Panc1 (cell line): ENCODE data around the gene OR10P1. TPM values are rescaled to one million over a fixed set of nuclear protein-coding genes. Genes with fewer than 3 reads are reported as not detected.

Experiments used
- ATAC-seq: fragments of 200-7000 bp; cut with Tn5 transposase; 2 replicates; pipeline ENCODE4 v1.9.1; 2020; ENCODE audit warnings: mild to moderate bottlenecking, moderate library complexity
- BruUV-seq: library from RNA; stranded (reverse); fragments of 400-500 nt; replicated peaks from 2 replicates; lab custom pipeline; 2021; lab: Mats Ljungman, UMichigan
- CTCF ChIA-PET: fragments of 300-600 bp; sonication (Branson Sonifier 250); formaldehyde crosslinking; loops from one replicate; lab custom pipeline; 2022; ENCODE audit warnings: antibody characterized with exemption; lab: Charles Lee
- POLR2A ChIA-PET: fragments of 300-600 bp; sonication (Branson Sonifier 250); formaldehyde crosslinking; loops from one replicate; lab custom pipeline; 2022; ENCODE audit warnings: antibody characterized with exemption; lab: Charles Lee
- DNase-seq: peaks from one replicate; pipeline ENCODE4 v3.0.0-alpha.2; 2010; ENCODE audit warnings: low read depth, low spot score
- H3K27ac ChIP-seq: 2 replicates; pipeline ENCODE4 v1.5.1; 2011; ENCODE audit warnings: mild to moderate bottlenecking, low read length, inconsistent platforms
- H3K27me3 ChIP-seq: fragments of 200-500 bp; sonication (Bioruptor generic); 2 replicates; pipeline ENCODE4 v1.6.0; 2014; ENCODE audit warnings: low read length, inconsistent platforms; ENCODE audit not compliant: control insufficient read depth, insufficient read depth
- H3K36me3 ChIP-seq: fragments of 200-500 bp; sonication (Bioruptor generic); 2 replicates; pipeline ENCODE4 v1.5.1; 2014; ENCODE audit warnings: inconsistent platforms, mild to moderate bottlenecking, low read length, moderate library complexity; ENCODE audit not compliant: control insufficient read depth, insufficient read depth
- H3K4me1 ChIP-seq: 2 replicates; pipeline ENCODE4 v1.5.1; 2011; ENCODE audit warnings: inconsistent platforms, mild to moderate bottlenecking, low read length, moderate library complexity; ENCODE audit not compliant: control insufficient read depth, insufficient read depth
- H3K4me3 ChIP-seq, 2 experiments: 2 replicates each; pipeline ENCODE4 v1.5.1; 2011 to 2012; ENCODE audit warnings: low read depth in 2 of 2, low read length in 2 of 2, mild to moderate bottlenecking in 2 of 2, inconsistent platforms in 1 of 2, moderate library complexity in 1 of 2
- H3K9me3 ChIP-seq: fragments of 200-500 bp; sonication (Bioruptor generic); 2 replicates; pipeline ENCODE4 v1.5.1; 2014; ENCODE audit warnings: low read depth, mild to moderate bottlenecking, inconsistent platforms, low read length, moderate library complexity; ENCODE audit not compliant: control insufficient read depth, insufficient read depth
- CTCF ChIP-seq: fragments of 450-650 bp; IDR thresholded peaks from 2 replicates; pipeline ENCODE4 v1.5.1; 2017; ENCODE audit warnings: mild to moderate bottlenecking
- POLR2AphosphoS5 ChIP-seq: IDR thresholded peaks from 2 replicates; pipeline ENCODE4 v1.6.1; 2012; ENCODE audit warnings: mild to moderate bottlenecking, low read depth, low read length, moderate library complexity
- REST ChIP-seq, 2 experiments: IDR thresholded peaks; 2 replicates each; pipeline ENCODE4 v1.6.1; 2011 to 2012; ENCODE audit warnings: low read depth in 2 of 2, control low read depth in 1 of 2, low read length in 1 of 2, mild to moderate bottlenecking in 1 of 2, moderate library complexity in 1 of 2; ENCODE audit not compliant: insufficient read depth in 1 of 2
- SIN3A ChIP-seq: IDR thresholded peaks from 2 replicates; pipeline ENCODE4 v1.6.1; 2012; ENCODE audit warnings: low read depth, mild to moderate bottlenecking, low read length, moderate library complexity, borderline replicate concordance; ENCODE audit not compliant: insufficient read depth
- TCF7L2 ChIP-seq: IDR thresholded peaks from 2 replicates; pipeline ENCODE4 v1.6.1; 2011; ENCODE audit warnings: mild to moderate bottlenecking, low read depth, low read length, inconsistent platforms
- in situ Hi-C: cut with HindIII; loops from 2 replicates; pipeline ENCODE4 v1.10.0; 2016; ENCODE audit warnings: low sequenced_read_pairs, low pct_unique_long_range_greater_than_20kb
- intact Hi-C: fragments of 100-400 bp; cut with micrococcal nuclease; formaldehyde crosslinking; loops from one replicate; pipeline ENCODE4 v1.10.0; 2022; ENCODE audit not compliant: unreplicated experiment
- total RNA-seq: library from RNA; stranded (reverse); gene quantifications from one replicate; pipeline ENCODE4 v1.2.1, GENCODE V29; 2021; ENCODE audit not compliant: unreplicated experiment

OR10P1 gene
- total RNA-seq, 1 experiment from 2014 or later, result not detected

GRCh38 chr12:55671746-55672145 is 35.1 kb downstream of the OR10P1 start:
- DNase-seq (no peak), ATAC-seq (no peak)
- H3K36me3 ChIP-seq, result no peaks in the 10 kb centered on the region
- no peaks in the 10 kb centered on the region for H3K9me3 ChIP-seq
- BruUV-seq, result no TSS peak
- H3K27ac ChIP-seq, result no peak overlapping the region
- intact Hi-C loops, result no loop called here
- in situ Hi-C loops, result no loop called here
- ChIA-PET POLR2A (no interaction called here), CTCF (no interaction called here)
- H3K4me1 ChIP-seq, result no peaks in the 10 kb centered on the region
- no peak overlapping the region for H3K4me3 ChIP-seq
- H3K27me3 ChIP-seq, result peaks cover 8% of the 10 kb centered on the region; the same call in 1 of the 2 replicates
- TF ChIP-seq SIN3A, result no peak
- no peak for TF ChIP-seq CTCF
- no peak for TF ChIP-seq POLR2AphosphoS5
- TF ChIP-seq REST (IDR thresholded peaks at IDR 0.05; ENCODE audit: insufficient read depth in 1 of 2, low read depth in 2 of 2, low read length in 1 of 2), result no peak
- TF ChIP-seq TCF7L2, result no peak

GRCh38 chr12:55673638-55674037 is 36.9 kb downstream of the OR10P1 start:
- TF ChIP-seq TCF7L2 (no peak), REST (IDR thresholded peaks at IDR 0.05; ENCODE audit: insufficient read depth in 1 of 2, low read depth in 2 of 2, low read length in 1 of 2) (no peak), SIN3A (no peak), CTCF (no peak), POLR2AphosphoS5 (no peak)
- no peak for ATAC-seq
- ChIA-PET POLR2A (no interaction called here), CTCF (no interaction called here)
- intact Hi-C loops, result no loop called here
- H3K9me3 ChIP-seq, result no peaks in the 10 kb centered on the region
- no TSS peak for BruUV-seq
- no peak overlapping the region for H3K4me3 ChIP-seq
- peaks cover 8% of the 10 kb centered on the region; the same call in 1 of the 2 replicates for H3K27me3 ChIP-seq
- in situ Hi-C loops, result no loop called here
- H3K27ac ChIP-seq, result no peak overlapping the region
- DNase-seq, result no peak
- H3K4me1 ChIP-seq, result no peaks in the 10 kb centered on the region
- H3K36me3 ChIP-seq, result no peaks in the 10 kb centered on the region
